Daoy (cell line): ENCODE data around the gene MAD1L1. TPM values are rescaled to one million over a fixed set of nuclear protein-coding genes. Genes with fewer than 3 reads are reported as not detected.

Experiments
- DNase-seq: peaks from one replicate; pipeline ENCODE4 v3.0.0-alpha.2; 2015; ENCODE audit warnings: low read depth
- total RNA-seq: library from RNA; depleted of rRNA; stranded (reverse); fragments of >200 nt; shearing (Covaris generic); gene quantifications from 2 replicates; pipeline ENCODE4 v1.2.3, GENCODE V29; 2014

MAD1L1 gene
- total RNA-seq, 1 experiment from 2014 or later, result 103 TPM

GRCh38 chr7:2258661-2259365 is 26.1 kb upstream of the MAD1L1 start:
- DNase-seq, result no peak

- DNase-seq, result no peak
Observed at GRCh38 chr7:2257651-2258050, 24.9 kb upstream of the MAD1L1 start.

- DNase-seq, result no peak
Observed at GRCh38 chr7:2257046-2257551, 24.4 kb upstream of the MAD1L1 start.

- DNase-seq, result no peak
Observed at GRCh38 chr7:2256306-2257045, 23.7 kb upstream of the MAD1L1 start.

- peak; percentile 81 for DNase-seq
Observed at GRCh38 chr7:2255145-2256139, 22.7 kb upstream of the MAD1L1 start.

GRCh38 chr7:2254429-2255144 is 21.8 kb upstream of the MAD1L1 start:
- no peak for DNase-seq

GRCh38 chr7:2253525-2254244 is 20.9 kb upstream of the MAD1L1 start:
- no peak for DNase-seq

GRCh38 chr7:2253021-2253420 is 20.3 kb upstream of the MAD1L1 start:
- DNase-seq, result no peak

- no peak for DNase-seq
Observed at GRCh38 chr7:2251841-2252771, 19.4 kb upstream of the MAD1L1 start.

- no peak for DNase-seq
Observed at GRCh38 chr7:2251381-2251780, 18.6 kb upstream of the MAD1L1 start.

- DNase-seq, result no peak
Observed at GRCh38 chr7:2249744-2250323, 17.1 kb upstream of the MAD1L1 start.

GRCh38 chr7:2248984-2249694 is 16.4 kb upstream of the MAD1L1 start:
- peak; percentile 97 for DNase-seq

- peak; percentile 31 for DNase-seq
Observed at GRCh38 chr7:2247141-2247995, 14.6 kb upstream of the MAD1L1 start.

GRCh38 chr7:2245883-2246675 is 13.3 kb upstream of the MAD1L1 start:
- DNase-seq, result no peak

GRCh38 chr7:2244404-2244995 is 11.8 kb upstream of the MAD1L1 start:
- no peak for DNase-seq

GRCh38 chr7:2243458-2243857 is 10.7 kb upstream of the MAD1L1 start:
- DNase-seq, result peak; percentile 24
